Lower lobe of right lung (tissue), 2 donors: ENCODE results near the gene PARPBP. TPM values are rescaled to one million over a fixed set of nuclear protein-coding genes. Genes with fewer than 3 reads are reported as not detected.
"Not testable (repeated sequence)": the region's sequence is repeated elsewhere in the genome, so short reads cannot be mapped to it uniquely, and the experiment has no call there.

Source experiments
- ATAC-seq, 2 donors: fragments of 200-7000 bp; cut with Tn5 transposase; one replicate each; pipeline ENCODE4 v1.9.1; 2020 to 2022; ENCODE audit warnings: mild to moderate bottlenecking in 2 of 2, moderate library complexity in 2 of 2
- DNase-seq: peaks from one replicate; pipeline ENCODE4 v3.0.0-alpha.2; 2020
- H3K27ac ChIP-seq: fragments of 200-600 bp; one replicate; pipeline ENCODE4 v1.8.0; 2022
- H3K27me3 ChIP-seq: fragments of 200-600 bp; one replicate; pipeline ENCODE4 v1.8.0; 2022; ENCODE audit warnings: low read depth
- H3K36me3 ChIP-seq: fragments of 200-600 bp; one replicate; pipeline ENCODE4 v1.8.0; 2022; ENCODE audit warnings: mild to moderate bottlenecking
- H3K4me1 ChIP-seq: fragments of 200-600 bp; one replicate; pipeline ENCODE4 v1.8.0; 2022
- H3K4me3 ChIP-seq: fragments of 200-600 bp; one replicate; pipeline ENCODE4 v1.8.0; 2022; ENCODE audit warnings: mild to moderate bottlenecking
- H3K9me3 ChIP-seq: fragments of 200-600 bp; one replicate; pipeline ENCODE4 v1.8.0; 2022
- CTCF ChIP-seq: fragments of 200-600 bp; IDR thresholded peaks from one replicate; pipeline ENCODE4 v1.8.0; 2022; ENCODE audit warnings: antibody characterized with exemption, mild to moderate bottlenecking
- intact Hi-C: fragments of 100-400 bp; cut with DNase I; formaldehyde crosslinking; loops from one replicate; pipeline ENCODE4 v1.11.0; 2022
- total RNA-seq: library from RNA; stranded (reverse); fragmentation: NEBNext Ultra II Directional; extraction: Animal tissue kit (Norgen Biotek cat#: 25700); gene quantifications from one replicate; pipeline ENCODE4 v1.2.1, GENCODE V29; 2021
- donor health status: DM: no; HTN: yes; CAD: no; lungs with severe emphysema.

PARPBP gene
- total RNA-seq, 1 donor from 2014 or later, result 1.7 TPM

DNA sequence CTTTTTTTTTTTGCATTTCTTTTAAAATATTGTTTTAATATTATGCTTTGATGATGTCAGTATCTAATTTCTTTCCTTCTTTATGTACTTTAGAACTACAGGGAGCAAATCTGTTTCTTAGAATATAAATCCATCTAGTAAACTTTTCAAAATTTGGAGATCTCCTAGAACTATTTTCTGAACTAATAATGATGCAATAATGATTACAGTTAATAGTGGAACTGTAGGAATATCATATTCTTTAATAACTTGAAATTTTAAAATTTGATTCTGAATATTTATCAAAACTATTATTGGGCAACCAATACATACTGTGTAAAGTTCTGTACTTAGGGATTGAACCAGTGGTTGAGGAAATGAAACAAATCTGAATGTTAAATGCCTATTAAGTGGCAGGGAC, 100.8 kb downstream of the PARPBP start:
- no peaks in the 10 kb centered on the region for H3K4me1 ChIP-seq
- H3K9me3 ChIP-seq, result no peaks in the 10 kb centered on the region
- DNase-seq, result no peak
- TF ChIP-seq CTCF, result no peak
- H3K4me3 ChIP-seq, result no peak overlapping the region
- H3K27me3 ChIP-seq, result no peaks in the 10 kb centered on the region
- ATAC-seq, result no peak
- H3K36me3 ChIP-seq, result no peaks in the 10 kb centered on the region
- intact Hi-C loops, result no loop called here
- H3K27ac ChIP-seq, result no peak overlapping the region

DNA sequence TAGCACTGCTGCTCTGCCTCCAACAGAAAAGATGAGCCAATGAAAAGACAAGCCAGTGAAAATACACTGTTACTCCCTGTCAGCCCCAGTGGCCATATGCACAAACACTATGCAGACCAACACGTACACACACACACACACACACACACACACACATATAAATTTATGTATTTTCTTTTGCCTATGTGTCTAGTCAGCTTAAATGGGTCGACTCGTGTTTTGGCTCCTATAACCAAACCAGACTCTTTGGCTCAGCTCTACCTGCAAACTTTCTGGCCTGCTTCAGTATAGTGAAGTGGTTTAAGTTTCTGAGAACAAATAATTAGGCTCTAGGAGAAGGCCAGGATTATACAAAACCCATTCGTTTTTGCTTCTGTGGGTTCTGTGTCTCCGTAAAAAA, 108.0 kb downstream of the PARPBP start:
- no peak overlapping the region for H3K4me3 ChIP-seq
- no peak for TF ChIP-seq CTCF
- H3K36me3 ChIP-seq, result no peaks in the 10 kb centered on the region
- H3K9me3 ChIP-seq, result no peaks in the 10 kb centered on the region
- intact Hi-C loops, result no loop called here
- no peaks in the 10 kb centered on the region for H3K27me3 ChIP-seq
- H3K27ac ChIP-seq, result no peak overlapping the region
- no peaks in the 10 kb centered on the region for H3K4me1 ChIP-seq
- no peak for DNase-seq
- no peak for ATAC-seq

- Histone ChIP-seq H3K27me3 (no peaks in the 10 kb centered on the region), H3K36me3 (no peaks in the 10 kb centered on the region), H3K9me3 (no peaks in the 10 kb centered on the region), H3K4me3 (no peak overlapping the region), H3K4me1 (no peaks in the 10 kb centered on the region), H3K27ac (no peak overlapping the region)
- intact Hi-C loops, result no loop called here
- no peak for DNase-seq
- no peak for ATAC-seq
- TF ChIP-seq CTCF, result no peak
Observed at GRCh38 chr12:102232036-102232435, 112.1 kb downstream of the PARPBP start.

GRCh38 chr12:102232446-102232845, 112.5 kb downstream of the PARPBP start:
- ATAC-seq (no peak), DNase-seq (no peak)
- no peaks in the 10 kb centered on the region for H3K9me3 ChIP-seq
- no peaks in the 10 kb centered on the region for H3K27me3 ChIP-seq
- H3K36me3 ChIP-seq, result no peaks in the 10 kb centered on the region
- H3K4me3 ChIP-seq, result no peak overlapping the region
- no peak for TF ChIP-seq CTCF
- H3K4me1 ChIP-seq, result no peaks in the 10 kb centered on the region
- H3K27ac ChIP-seq, result no peak overlapping the region
- intact Hi-C loops, result no loop called here

- no peak overlapping the region for H3K27ac ChIP-seq
- ATAC-seq (no peak), DNase-seq (no peak)
- H3K36me3 ChIP-seq, result no peaks in the 10 kb centered on the region
- no peak for TF ChIP-seq CTCF
- H3K4me1 ChIP-seq, result no peaks in the 10 kb centered on the region
- H3K4me3 ChIP-seq, result no peak overlapping the region
- intact Hi-C loops, result no loop called here
- no peaks in the 10 kb centered on the region for H3K9me3 ChIP-seq
- H3K27me3 ChIP-seq, result no peaks in the 10 kb centered on the region
Observed at GRCh38 chr12:102234599-102234998, 114.6 kb downstream of the PARPBP start.

DNA sequence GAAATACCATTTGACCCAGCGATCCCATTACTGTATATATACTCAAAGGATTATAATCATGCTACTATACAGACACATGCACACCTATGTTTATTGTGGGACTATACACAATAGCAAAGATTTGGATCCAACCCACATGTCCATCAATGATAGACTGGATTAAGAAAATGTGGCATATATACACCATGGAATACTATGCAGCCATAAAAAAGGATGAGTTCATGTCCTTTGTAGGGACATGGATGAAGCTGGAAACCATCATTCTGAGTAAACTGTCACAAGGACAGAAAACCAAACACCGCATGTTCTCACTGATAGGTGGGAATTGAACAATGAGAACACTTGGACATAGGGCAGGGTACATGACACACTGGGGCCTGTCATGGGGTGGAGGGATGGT, 120.9 kb downstream of the PARPBP start:
- ATAC-seq, intact Hi-C loops, H3K4me3 ChIP-seq, H3K36me3 ChIP-seq, H3K27ac ChIP-seq, DNase-seq, H3K27me3 ChIP-seq, H3K9me3 ChIP-seq, H3K4me1 ChIP-seq: not testable (repeated sequence)

Other genes starting within 250 kb of the PARPBP start
- 148 TPM for gene DRAM1, start 242.6 kb upstream of the PARPBP start, total RNA-seq
- gene WASHC3, start 58.2 kb upstream of the PARPBP start, total RNA-seq, result 38.2 TPM
- 19.1 TPM for gene NUP37, start 69 bp upstream of the PARPBP start, total RNA-seq
- not detected for gene PMCH, start 77.7 kb downstream of the PARPBP start, total RNA-seq